HG02885 (cell line): Measurements from ENCODE around the gene TUBA4A.
A peak's percentile ranks its signal among the peaks of the same experiment; 100 is the strongest.
"Not testable (repeated sequence)": the region's sequence is repeated elsewhere in the genome, so short reads cannot be mapped to it uniquely, and the experiment has no call there.

Experiments used
- ATAC-seq: cut with Tn5 transposase; IDR thresholded peaks from one replicate; pipeline ENCODE4 v1.9.1; 2021; ENCODE audit warnings: mild to moderate bottlenecking; ENCODE audit not compliant: unreplicated experiment, poor library complexity

TUBA4A gene

GRCh38 chr2:219216535-219216915 is 37.2 kb downstream of the TUBA4A start:
- ATAC-seq = no peak

GRCh38 chr2:219215871-219216534 is 37.7 kb downstream of the TUBA4A start:
- no peak for ATAC-seq

GRCh38 chr2:219214786-219215185 is 38.9 kb downstream of the TUBA4A start:
- no peak for ATAC-seq

- ATAC-seq = no peak
Observed at GRCh38 chr2:219214141-219214540, 39.6 kb downstream of the TUBA4A start.

GRCh38 chr2:219213486-219214071 is 40.1 kb downstream of the TUBA4A start:
- no peak for ATAC-seq

- ATAC-seq = no peak
Observed at GRCh38 chr2:219213026-219213415, 40.7 kb downstream of the TUBA4A start.

- ATAC-seq = no peak
Observed at GRCh38 chr2:219210886-219211362, 42.8 kb downstream of the TUBA4A start.

GRCh38 chr2:219210196-219210885 is 43.4 kb downstream of the TUBA4A start:
- no peak for ATAC-seq

GRCh38 chr2:219209236-219210195 is 44.2 kb downstream of the TUBA4A start:
- no peak for ATAC-seq

GRCh38 chr2:219207884-219208740 is 45.6 kb downstream of the TUBA4A start:
- ATAC-seq = no peak

GRCh38 chr2:219207134-219207883 is 46.4 kb downstream of the TUBA4A start:
- no peak for ATAC-seq

- peak; percentile 97 for ATAC-seq
Observed at GRCh38 chr2:219206328-219207133, 47.2 kb downstream of the TUBA4A start, which contains the start of gene ZFAND2B. Gene ZFAND2B (plus strand): TSS chr2:219206782. CDS start chr2:219206988, 206 bp downstream.

GRCh38 chr2:219205981-219206327 is 47.8 kb downstream of the TUBA4A start:
- ATAC-seq = no peak

GRCh38 chr2:219205165-219205538 is 48.6 kb downstream of the TUBA4A start:
- no peak for ATAC-seq

- ATAC-seq = no peak
Observed at GRCh38 chr2:219204425-219205164, 49.1 kb downstream of the TUBA4A start.

- not testable (repeated sequence) for ATAC-seq
Observed at GRCh38 chr2:219201331-219201730, 52.4 kb downstream of the TUBA4A start.
